GM23248 (cell line): ENCODE results near the gene CNOT1. TPM values are rescaled to one million over a fixed set of nuclear protein-coding genes. Genes with fewer than 3 reads are reported as not detected.

ENCODE experiments used
- DNase-seq: peaks from one replicate; pipeline ENCODE4 v3.0.0-alpha.2; 2015
- H2AFZ ChIP-seq: fragments of 200-600 bp; sonication (generic); 2 replicates; pipeline ENCODE4 v1.6.1; 2016; ENCODE audit warnings: antibody characterized with exemption
- H3F3A ChIP-seq: fragments of 200-600 bp; sonication (generic); 2 replicates; pipeline ENCODE4 v1.6.1; 2016; ENCODE audit warnings: mild to moderate bottlenecking, antibody characterized with exemption, mixed run types; ENCODE audit not compliant: insufficient read depth
- H3K27ac ChIP-seq: fragments of 200-600 bp; sonication (generic); 2 replicates; pipeline ENCODE4 v1.5.1; 2016; ENCODE audit warnings: mild to moderate bottlenecking
- H3K27me3 ChIP-seq: fragments of 200-600 bp; sonication (generic); replicated peaks from 2 replicates; pipeline ENCODE4 v1.6.1; 2016; ENCODE audit warnings: mild to moderate bottlenecking; ENCODE audit not compliant: insufficient read depth
- H3K36me3 ChIP-seq: fragments of 200-600 bp; sonication (generic); 2 replicates; pipeline ENCODE4 v1.6.1; 2016; ENCODE audit warnings: low read depth, mild to moderate bottlenecking
- H3K4me1 ChIP-seq: fragments of 200-600 bp; sonication (generic); 2 replicates; pipeline ENCODE4 v1.6.1; 2016; ENCODE audit warnings: mild to moderate bottlenecking; ENCODE audit not compliant: insufficient read depth
- H3K4me2 ChIP-seq: fragments of 200-600 bp; sonication (generic); one replicate; pipeline ENCODE4 v1.6.1; 2016; ENCODE audit warnings: mild to moderate bottlenecking; ENCODE audit not compliant: unreplicated experiment
- H3K4me3 ChIP-seq: fragments of 200-600 bp; sonication (generic); 2 replicates; pipeline ENCODE4 v1.5.1; 2016; ENCODE audit warnings: mild to moderate bottlenecking
- H3K79me2 ChIP-seq: fragments of 200-600 bp; sonication (generic); 2 replicates; pipeline ENCODE4 v1.6.1; 2016; ENCODE audit warnings: mild to moderate bottlenecking; ENCODE audit not compliant: insufficient read depth
- H3K9ac ChIP-seq: fragments of 200-600 bp; sonication (generic); 2 replicates; pipeline ENCODE4 v1.6.1; 2016; ENCODE audit warnings: mild to moderate bottlenecking
- H3K9me2 ChIP-seq: fragments of 200-600 bp; sonication (generic); 2 replicates; pipeline ENCODE4 v1.6.1; 2016; ENCODE audit warnings: mixed run types, mild to moderate bottlenecking, moderate library complexity; ENCODE audit not compliant: insufficient read depth
- H3K9me3 ChIP-seq: fragments of 200-600 bp; sonication (generic); one replicate; pipeline ENCODE4 v1.6.1; 2017; ENCODE audit warnings: low read depth
- H4K20me1 ChIP-seq: fragments of 200-600 bp; sonication (generic); 2 replicates; pipeline ENCODE4 v1.6.0; 2016; ENCODE audit not compliant: insufficient read depth
- EZH2 ChIP-seq: fragments of 200-600 bp; sonication (generic); IDR thresholded peaks from 2 replicates; pipeline ENCODE4 v1.6.1; 2018; ENCODE audit warnings: antibody characterized with exemption, mild to moderate bottlenecking; ENCODE audit not compliant: insufficient read depth, poor library complexity, severe bottlenecking
- EZH2phosphoT487 ChIP-seq: fragments of 200-600 bp; sonication (generic); IDR thresholded peaks from 2 replicates; pipeline ENCODE4 v1.6.1; 2018; ENCODE audit warnings: antibody characterized with exemption, moderate library complexity, mild to moderate bottlenecking, low read depth; ENCODE audit not compliant: insufficient read depth
- WGBS, 2 experiments: methylation state at CpG; one replicate each; pipeline ENCODE4 v1.1.6; 2015 to 2017; ENCODE audit warnings: low lambda C conversion rate in 2 of 2, low coverage in 1 of 2; ENCODE audit errors: missing lambda C conversion rate in 2 of 2; 5-methylcytosine and 5-hydroxymethylcytosine counted together
- in situ Hi-C: fragments of 300-500 bp; cut with MboI; formaldehyde crosslinking; loops from 2 replicates; pipeline ENCODE4 v1.15.0; 2020
- polyA plus RNA-seq: library from polyadenylated mRNA; unstranded; fragments of >200 nt; fragmentation: Nextera tagmentation; extraction: Ambion mirVana; gene quantifications from 2 replicates; pipeline ENCODE4 v1.2.1, GENCODE V29; 2016
- total RNA-seq: library from RNA; depleted of rRNA; stranded (reverse); fragments of >200 nt; shearing (Covaris generic); gene quantifications from 2 replicates; pipeline ENCODE4 v1.2.3, GENCODE V29; 2014

The CNOT1 gene
- total and polyA plus RNA-seq, 2 experiments from 2014 or later: 35.6 to 93.1 TPM

DNA sequence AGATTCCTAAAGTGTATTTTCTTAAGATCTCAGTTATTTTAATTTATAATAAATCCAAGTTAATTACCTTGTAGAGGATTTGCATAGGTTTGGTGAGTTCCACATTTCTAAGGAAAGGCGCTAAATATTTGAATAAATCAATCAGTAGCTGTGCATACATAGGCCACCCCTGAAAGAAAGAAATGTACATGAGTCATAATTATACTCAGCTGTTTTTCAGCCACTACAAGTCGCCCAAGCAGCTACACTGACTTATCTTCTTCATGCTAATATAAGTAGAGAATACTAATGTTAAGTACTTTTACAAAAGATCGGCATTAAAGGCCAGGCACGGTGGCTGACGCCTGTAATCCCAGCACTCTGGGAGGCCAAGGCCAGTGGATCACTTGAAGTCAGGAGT, 99.4 kb downstream of the CNOT1 start:
- no peaks in the 10 kb centered on the region for H3K9me2 ChIP-seq
- H4K20me1 ChIP-seq: no peaks in the 10 kb centered on the region
- no peaks in the 10 kb centered on the region for H3K9me3 ChIP-seq
- TF ChIP-seq EZH2phosphoT487 (no peak), EZH2 (no peak)
- H3K4me2 ChIP-seq: no peak overlapping the region
- no peaks in the 10 kb centered on the region for H3K27me3 ChIP-seq
- no peaks in the 10 kb centered on the region for H3K4me1 ChIP-seq
- peaks cover 20% of the 10 kb centered on the region; the same call in 1 of the 2 replicates for H3F3A ChIP-seq
- H3K36me3 ChIP-seq: peaks cover 73% of the 10 kb centered on the region
- H2AFZ ChIP-seq: no peak overlapping the region
- in situ Hi-C loops: no loop called here
- DNase-seq: peak; percentile 32
- H3K4me3 ChIP-seq: no peak overlapping the region
- WGBS, 2 experiments: 82 to 86% methylated on average over 5 of the region's 5 CpGs
- 0 out of 2 replicates have a peak, but pooled peaks cover 3% of the 10 kb centered on the region for H3K79me2 ChIP-seq
- no peak overlapping the region for H3K9ac ChIP-seq
- no peak overlapping the region for H3K27ac ChIP-seq

DNA sequence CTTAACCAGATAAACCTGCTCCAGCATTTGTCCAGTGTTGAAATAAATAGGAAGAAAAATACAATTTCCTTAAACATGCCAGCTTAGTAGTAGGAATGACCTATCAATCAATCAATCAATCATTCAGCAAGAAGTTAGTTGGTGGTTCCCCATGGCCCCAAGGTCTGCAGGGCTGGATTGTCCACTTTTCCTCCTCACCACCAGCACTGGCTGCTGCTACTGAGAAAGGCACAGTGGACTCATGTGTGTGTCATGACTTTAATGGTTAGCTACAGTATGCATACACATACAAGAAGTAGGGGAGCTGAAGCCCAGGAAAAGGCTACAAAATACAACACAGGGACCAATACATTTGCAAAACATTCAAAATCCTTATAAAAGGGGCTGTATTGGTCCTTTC, 109.9 kb downstream of the CNOT1 start:
- no peaks in the 10 kb centered on the region for H3K9me3 ChIP-seq
- H3K9ac ChIP-seq: no peak overlapping the region
- H3K4me3 ChIP-seq: no peak overlapping the region
- peaks cover 35% of the 10 kb centered on the region for H3F3A ChIP-seq
- H3K4me1 ChIP-seq: no peaks in the 10 kb centered on the region
- DNase-seq: no peak
- H3K4me2 ChIP-seq: no peak overlapping the region
- no peaks in the 10 kb centered on the region for H4K20me1 ChIP-seq
- H3K79me2 ChIP-seq: peaks cover 20% of the 10 kb centered on the region; the same call in 1 of the 2 replicates
- in situ Hi-C loops: loop anchor here (10.0 kb wide), 1 partner anchor 115 kb away; no protein-coding TSS in a partner anchor
- H3K9me2 ChIP-seq: no peaks in the 10 kb centered on the region
- H3K27ac ChIP-seq: no peak overlapping the region
- peaks cover 49% of the 10 kb centered on the region for H3K36me3 ChIP-seq
- no peak overlapping the region for H2AFZ ChIP-seq
- TF ChIP-seq EZH2phosphoT487: no peak
- no peak for TF ChIP-seq EZH2
- H3K27me3 ChIP-seq: no peaks in the 10 kb centered on the region

DNA sequence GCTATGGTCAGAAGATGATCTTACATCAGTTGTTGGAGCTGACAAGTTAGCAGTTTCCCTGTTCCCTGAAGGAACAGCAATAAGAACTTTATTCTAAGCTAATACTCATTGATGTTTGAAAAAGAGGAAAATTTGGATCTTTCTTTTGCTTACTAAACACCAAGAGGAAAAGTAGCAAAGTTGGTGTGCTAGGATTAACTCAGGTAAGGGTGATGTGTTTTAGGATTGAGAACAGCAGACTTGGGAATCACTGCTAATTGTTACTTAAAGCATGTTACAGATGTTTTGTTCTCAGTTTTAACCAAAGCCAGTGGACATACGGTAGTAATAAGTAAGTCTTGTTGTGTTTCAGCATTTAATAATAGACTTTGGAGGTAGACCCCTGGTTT, 110.7 kb downstream of the CNOT1 start:
- H3K79me2 ChIP-seq: peaks cover 20% of the 10 kb centered on the region; the same call in 1 of the 2 replicates
- peaks cover 35% of the 10 kb centered on the region for H3F3A ChIP-seq
- no peak overlapping the region for H3K9ac ChIP-seq
- DNase-seq: no peak
- no peaks in the 10 kb centered on the region for H3K9me2 ChIP-seq
- no peak overlapping the region for H3K4me3 ChIP-seq
- H3K4me1 ChIP-seq: peaks cover 4% of the 10 kb centered on the region; the same call in 1 of the 2 replicates
- H3K27me3 ChIP-seq: no peaks in the 10 kb centered on the region
- H3K4me2 ChIP-seq: no peak overlapping the region
- H3K9me3 ChIP-seq: no peaks in the 10 kb centered on the region
- in situ Hi-C loops: no loop called here
- TF ChIP-seq EZH2: no peak
- no peak for TF ChIP-seq EZH2phosphoT487
- no peaks in the 10 kb centered on the region for H4K20me1 ChIP-seq
- H3K36me3 ChIP-seq: peaks cover 43% of the 10 kb centered on the region
- H2AFZ ChIP-seq: no peak overlapping the region
- H3K27ac ChIP-seq: no peak overlapping the region
- 90 to 92% methylated on average over 1 of the region's 1 CpG for WGBS, 2 experiments

DNA sequence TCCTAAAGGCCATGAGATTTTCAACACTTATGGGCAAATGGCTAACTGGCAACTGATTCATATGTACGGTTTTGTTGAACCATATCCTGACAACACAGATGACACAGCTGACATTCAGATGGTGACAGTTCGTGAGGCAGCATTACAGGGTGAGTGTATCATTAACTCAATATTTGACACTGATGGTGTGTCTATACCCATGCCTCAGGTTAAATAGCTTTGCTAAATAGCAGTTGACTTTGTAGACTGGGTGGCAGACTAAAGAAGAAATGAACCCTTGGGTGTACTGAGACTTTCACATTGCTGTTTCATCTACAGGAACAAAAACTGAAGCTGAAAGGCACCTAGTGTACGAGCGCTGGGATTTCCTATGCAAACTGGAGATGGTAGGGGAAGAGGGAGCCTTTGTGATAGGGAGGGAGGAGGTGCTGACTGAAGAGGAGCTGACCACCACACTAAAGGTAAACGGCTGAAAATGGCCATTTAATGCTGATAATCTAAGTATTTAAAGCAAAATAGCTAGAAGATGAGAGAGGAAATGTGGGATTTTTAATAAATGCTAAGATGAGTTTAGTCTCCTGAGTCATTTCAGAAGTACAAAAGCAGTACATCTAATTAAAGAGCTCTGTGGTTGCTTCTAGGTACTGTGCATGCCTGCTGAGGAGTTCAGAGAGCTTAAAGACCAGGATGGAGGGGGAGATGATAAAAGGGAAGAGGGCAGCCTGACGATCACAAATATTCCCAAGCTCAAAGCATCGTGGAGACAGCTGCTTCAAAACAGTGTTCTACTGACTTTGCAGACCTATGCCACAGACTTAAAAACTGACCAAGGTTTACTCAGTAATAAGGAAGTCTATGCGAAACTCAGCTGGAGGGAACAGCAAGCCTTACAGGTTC, 111.3 kb downstream of the CNOT1 start:
- peaks cover 37% of the 10 kb centered on the region for H3K36me3 ChIP-seq
- 74% methylated on average over 8 of the region's 8 CpGs for WGBS, 2 experiments

More for the DNA sequence above, 111.3 kb downstream of the CNOT1 start:
- no peak overlapping the region for H3K27ac ChIP-seq
- peaks cover 35% of the 10 kb centered on the region for H3F3A ChIP-seq
- H4K20me1 ChIP-seq: no peaks in the 10 kb centered on the region
- H3K4me1 ChIP-seq: peaks cover 4% of the 10 kb centered on the region; the same call in 1 of the 2 replicates
- no peak overlapping the region for H2AFZ ChIP-seq
- H3K27me3 ChIP-seq: no peaks in the 10 kb centered on the region
- no peak overlapping the region for H3K4me3 ChIP-seq
- TF ChIP-seq EZH2: no peak
- TF ChIP-seq EZH2phosphoT487: no peak
- no peaks in the 10 kb centered on the region for H3K9me3 ChIP-seq
- H3K9me2 ChIP-seq: no peaks in the 10 kb centered on the region
- no peak overlapping the region for H3K9ac ChIP-seq
- in situ Hi-C loops: no loop called here
- peaks cover 17% of the 10 kb centered on the region; the same call in 1 of the 2 replicates for H3K79me2 ChIP-seq
- H3K4me2 ChIP-seq: no peak overlapping the region
- no peak for DNase-seq
